A549 (cell line): Measurements from ENCODE around the gene FEM1C.

ENCODE experiments used
- NR3C1 ChIP-seq: fragments of >200 bp; sonication (Bioruptor Twin); formaldehyde crosslinking; IDR thresholded peaks from 3 replicates; pipeline ENCODE4 v1.6.1; 2017
- TF ChIP-seq, protein P1 (sequence below): fragments of 450-650 bp; IDR thresholded peaks from 2 replicates; pipeline ENCODE4 v1.6.1; 2014; ENCODE audit warnings: antibody characterized with exemption
- TF ChIP-seq, protein P2 (sequence below): fragments of >200 bp; sonication (Bioruptor Twin); formaldehyde crosslinking; IDR thresholded peaks from 3 replicates; pipeline ENCODE4 v1.5.1; 2016

DNA sequence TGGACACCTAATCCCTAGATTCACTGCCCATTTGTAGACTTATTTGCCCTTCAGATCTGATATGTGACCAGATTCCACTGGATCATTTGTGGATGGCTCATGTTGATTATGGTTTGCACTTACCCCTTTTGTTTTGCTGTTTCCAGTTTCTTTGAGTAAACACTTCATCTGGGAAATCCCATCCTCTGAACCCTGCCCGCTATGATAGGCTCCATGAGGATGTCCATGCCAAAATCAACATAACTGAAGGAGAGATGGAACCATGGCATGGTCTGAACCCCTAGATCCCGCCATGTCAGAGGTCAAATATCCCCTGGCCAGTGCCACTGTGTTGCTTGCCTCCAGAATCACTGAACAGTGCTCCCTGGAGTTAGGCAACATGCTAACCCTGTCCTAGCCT lies 11.7 kb upstream of the FEM1C start:
- TF ChIP-seq, protein P1, sequence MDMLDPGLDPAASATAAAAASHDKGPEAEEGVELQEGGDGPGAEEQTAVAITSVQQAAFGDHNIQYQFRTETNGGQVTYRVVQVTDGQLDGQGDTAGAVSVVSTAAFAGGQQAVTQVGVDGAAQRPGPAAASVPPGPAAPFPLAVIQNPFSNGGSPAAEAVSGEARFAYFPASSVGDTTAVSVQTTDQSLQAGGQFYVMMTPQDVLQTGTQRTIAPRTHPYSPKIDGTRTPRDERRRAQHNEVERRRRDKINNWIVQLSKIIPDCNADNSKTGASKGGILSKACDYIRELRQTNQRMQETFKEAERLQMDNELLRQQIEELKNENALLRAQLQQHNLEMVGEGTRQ, result no peak
- TF ChIP-seq, protein P2, sequence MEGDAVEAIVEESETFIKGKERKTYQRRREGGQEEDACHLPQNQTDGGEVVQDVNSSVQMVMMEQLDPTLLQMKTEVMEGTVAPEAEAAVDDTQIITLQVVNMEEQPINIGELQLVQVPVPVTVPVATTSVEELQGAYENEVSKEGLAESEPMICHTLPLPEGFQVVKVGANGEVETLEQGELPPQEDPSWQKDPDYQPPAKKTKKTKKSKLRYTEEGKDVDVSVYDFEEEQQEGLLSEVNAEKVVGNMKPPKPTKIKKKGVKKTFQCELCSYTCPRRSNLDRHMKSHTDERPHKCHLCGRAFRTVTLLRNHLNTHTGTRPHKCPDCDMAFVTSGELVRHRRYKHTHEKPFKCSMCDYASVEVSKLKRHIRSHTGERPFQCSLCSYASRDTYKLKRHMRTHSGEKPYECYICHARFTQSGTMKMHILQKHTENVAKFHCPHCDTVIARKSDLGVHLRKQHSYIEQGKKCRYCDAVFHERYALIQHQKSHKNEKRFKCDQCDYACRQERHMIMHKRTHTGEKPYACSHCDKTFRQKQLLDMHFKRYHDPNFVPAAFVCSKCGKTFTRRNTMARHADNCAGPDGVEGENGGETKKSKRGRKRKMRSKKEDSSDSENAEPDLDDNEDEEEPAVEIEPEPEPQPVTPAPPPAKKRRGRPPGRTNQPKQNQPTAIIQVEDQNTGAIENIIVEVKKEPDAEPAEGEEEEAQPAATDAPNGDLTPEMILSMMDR, result no peak
- no peak for TF ChIP-seq NR3C1
